ENCODE results near the gene LAMC3.

The LAMC3 gene

DNA sequence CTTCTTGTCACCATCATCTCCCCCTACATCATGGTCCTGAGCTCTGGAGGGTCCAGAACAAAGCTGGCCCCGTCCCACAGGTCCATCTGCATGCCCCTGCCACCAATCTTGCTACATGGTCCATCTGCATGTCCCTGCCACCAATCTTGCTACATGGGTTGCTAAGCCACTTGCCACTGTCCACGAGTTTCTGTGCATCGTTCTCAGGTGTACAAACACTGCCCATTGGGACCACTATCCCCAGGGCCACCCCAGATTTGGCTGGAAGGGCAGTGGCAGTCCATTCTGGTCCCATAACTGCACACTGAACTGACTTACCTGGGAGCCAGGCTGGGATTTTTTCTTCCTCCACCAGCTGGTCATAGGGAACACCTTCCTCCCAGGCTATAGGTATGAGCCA lies 8.0 kb upstream of the LAMC3 start:
- no peak for TF ChIP-seq ZNF565 (CRISPR knock-in tag; conservative IDR thresholded peaks at IDR 0.05; ENCODE audit: low read depth)
- TF ChIP-seq ISL1 (CRISPR knock-in tag; IDR thresholded peaks at IDR 0.05), result no peak

DNA sequence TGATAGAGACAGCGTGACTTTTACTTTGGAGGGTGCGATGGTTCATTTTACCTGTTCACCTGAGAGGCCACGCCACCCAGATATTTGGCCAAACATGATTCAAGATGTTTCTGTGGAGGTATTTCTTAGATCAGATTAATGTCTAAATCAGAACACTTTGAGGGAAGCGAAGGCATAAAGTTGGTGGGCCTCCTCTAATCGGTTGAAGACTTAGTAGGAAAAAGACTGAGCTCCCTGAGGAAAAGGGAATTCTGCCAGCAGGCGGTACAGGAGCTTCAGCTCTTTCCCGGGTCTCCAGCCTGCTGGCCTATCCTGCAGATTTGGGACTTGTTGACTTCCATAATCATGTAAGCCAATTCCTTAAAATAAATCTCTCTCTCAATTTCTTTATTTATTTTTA lies 7.0 kb upstream of the LAMC3 start:
- TF ChIP-seq CSDC2 (CRISPR knock-in tag; IDR thresholded peaks at IDR 0.05) (no peak), PPARA (CRISPR knock-in tag; IDR thresholded peaks at IDR 0.05; ENCODE audit: borderline replicate concordance) (no peak), ZNF565 (CRISPR knock-in tag; conservative IDR thresholded peaks at IDR 0.05; ENCODE audit: low read depth) (no peak), ZC3H10 (CRISPR knock-in tag; IDR thresholded peaks at IDR 0.05) (no peak), TOX (CRISPR knock-in tag; IDR thresholded peaks at IDR 0.05; ENCODE audit: borderline replicate concordance) (no peak), ZFP30 (CRISPR knock-in tag; IDR thresholded peaks at IDR 0.05) (no peak), ZFP3 (CRISPR knock-in tag; IDR thresholded peaks at IDR 0.05) (no peak), ZNF70 (CRISPR knock-in tag; IDR thresholded peaks at IDR 0.05) (no peak), ESRRG (CRISPR knock-in tag; IDR thresholded peaks at IDR 0.05) (no peak), SNAI2 (CRISPR knock-in tag; IDR thresholded peaks at IDR 0.05) (no peak), ZNF8 (CRISPR knock-in tag; IDR thresholded peaks at IDR 0.05) (no peak), BACH2 (CRISPR knock-in tag; IDR thresholded peaks at IDR 0.05; ENCODE audit: borderline replicate concordance) (no peak), RARB (CRISPR knock-in tag; IDR thresholded peaks at IDR 0.05) (no peak), ARNTL (CRISPR knock-in tag; IDR thresholded peaks at IDR 0.05; ENCODE audit: borderline replicate concordance, low read depth) (no peak), ISL1 (CRISPR knock-in tag; IDR thresholded peaks at IDR 0.05) (no peak)
- TF ChIP-seq, protein P1, sequence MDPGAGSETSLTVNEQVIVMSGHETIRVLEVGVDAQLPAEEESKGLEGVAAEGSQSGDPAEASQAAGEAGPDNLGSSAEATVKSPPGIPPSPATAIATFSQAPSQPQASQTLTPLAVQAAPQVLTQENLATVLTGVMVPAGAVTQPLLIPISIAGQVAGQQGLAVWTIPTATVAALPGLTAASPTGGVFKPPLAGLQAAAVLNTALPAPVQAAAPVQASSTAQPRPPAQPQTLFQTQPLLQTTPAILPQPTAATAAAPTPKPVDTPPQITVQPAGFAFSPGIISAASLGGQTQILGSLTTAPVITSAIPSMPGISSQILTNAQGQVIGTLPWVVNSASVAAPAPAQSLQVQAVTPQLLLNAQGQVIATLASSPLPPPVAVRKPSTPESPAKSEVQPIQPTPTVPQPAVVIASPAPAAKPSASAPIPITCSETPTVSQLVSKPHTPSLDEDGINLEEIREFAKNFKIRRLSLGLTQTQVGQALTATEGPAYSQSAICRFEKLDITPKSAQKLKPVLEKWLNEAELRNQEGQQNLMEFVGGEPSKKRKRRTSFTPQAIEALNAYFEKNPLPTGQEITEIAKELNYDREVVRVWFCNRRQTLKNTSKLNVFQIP (CRISPR knock-in tag; IDR thresholded peaks at IDR 0.05; ENCODE audit: borderline replicate concordance, low read depth), result no peak
- TF ChIP-seq, protein P2, sequence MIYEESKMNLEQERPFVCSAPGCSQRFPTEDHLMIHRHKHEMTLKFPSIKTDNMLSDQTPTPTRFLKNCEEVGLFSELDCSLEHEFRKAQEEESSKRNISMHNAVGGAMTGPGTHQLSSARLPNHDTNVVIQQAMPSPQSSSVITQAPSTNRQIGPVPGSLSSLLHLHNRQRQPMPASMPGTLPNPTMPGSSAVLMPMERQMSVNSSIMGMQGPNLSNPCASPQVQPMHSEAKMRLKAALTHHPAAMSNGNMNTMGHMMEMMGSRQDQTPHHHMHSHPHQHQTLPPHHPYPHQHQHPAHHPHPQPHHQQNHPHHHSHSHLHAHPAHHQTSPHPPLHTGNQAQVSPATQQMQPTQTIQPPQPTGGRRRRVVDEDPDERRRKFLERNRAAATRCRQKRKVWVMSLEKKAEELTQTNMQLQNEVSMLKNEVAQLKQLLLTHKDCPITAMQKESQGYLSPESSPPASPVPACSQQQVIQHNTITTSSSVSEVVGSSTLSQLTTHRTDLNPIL (CRISPR knock-in tag; IDR thresholded peaks at IDR 0.05; ENCODE audit: low read depth), result no peak
- no peak for ATAC-seq

More for the DNA sequence above, 8.0 kb upstream of the LAMC3 start:
- no peak for ATAC-seq

DNA sequence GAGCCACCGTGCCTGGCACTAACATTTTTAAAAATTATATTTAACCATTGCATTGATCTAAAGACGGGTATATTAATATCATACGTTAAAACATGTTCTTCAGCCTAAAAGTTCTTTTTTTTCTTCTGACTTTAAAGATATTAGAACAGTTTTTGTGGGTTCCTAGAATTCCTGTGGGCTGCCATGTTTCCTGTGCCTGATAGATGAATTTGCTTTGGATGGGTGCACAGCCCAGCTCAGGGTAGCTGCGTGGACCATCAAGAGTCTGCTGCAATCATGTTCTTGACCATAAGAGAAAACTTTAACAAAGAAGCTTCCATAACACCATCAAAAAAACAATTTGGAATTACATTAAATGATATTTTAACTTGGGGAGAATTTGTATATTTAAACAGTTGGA lies 2.4 kb upstream of the LAMC3 start:
- no peak for ATAC-seq
- TF ChIP-seq GLIS3 (CRISPR knock-in tag; IDR thresholded peaks at IDR 0.05) (no peak), ARNTL (CRISPR knock-in tag; IDR thresholded peaks at IDR 0.05; ENCODE audit: borderline replicate concordance, low read depth) (no peak), ZNF8 (CRISPR knock-in tag; IDR thresholded peaks at IDR 0.05) (no peak), BACH2 (CRISPR knock-in tag; IDR thresholded peaks at IDR 0.05; ENCODE audit: borderline replicate concordance) (no peak), CSDC2 (CRISPR knock-in tag; IDR thresholded peaks at IDR 0.05) (no peak), ZNF565 (CRISPR knock-in tag; conservative IDR thresholded peaks at IDR 0.05; ENCODE audit: low read depth) (no peak), ISL1 (CRISPR knock-in tag; IDR thresholded peaks at IDR 0.05) (no peak), TCF4 (CRISPR knock-in tag; IDR thresholded peaks at IDR 0.05; ENCODE audit: borderline replicate concordance) (no peak)
- TF ChIP-seq, protein P3, sequence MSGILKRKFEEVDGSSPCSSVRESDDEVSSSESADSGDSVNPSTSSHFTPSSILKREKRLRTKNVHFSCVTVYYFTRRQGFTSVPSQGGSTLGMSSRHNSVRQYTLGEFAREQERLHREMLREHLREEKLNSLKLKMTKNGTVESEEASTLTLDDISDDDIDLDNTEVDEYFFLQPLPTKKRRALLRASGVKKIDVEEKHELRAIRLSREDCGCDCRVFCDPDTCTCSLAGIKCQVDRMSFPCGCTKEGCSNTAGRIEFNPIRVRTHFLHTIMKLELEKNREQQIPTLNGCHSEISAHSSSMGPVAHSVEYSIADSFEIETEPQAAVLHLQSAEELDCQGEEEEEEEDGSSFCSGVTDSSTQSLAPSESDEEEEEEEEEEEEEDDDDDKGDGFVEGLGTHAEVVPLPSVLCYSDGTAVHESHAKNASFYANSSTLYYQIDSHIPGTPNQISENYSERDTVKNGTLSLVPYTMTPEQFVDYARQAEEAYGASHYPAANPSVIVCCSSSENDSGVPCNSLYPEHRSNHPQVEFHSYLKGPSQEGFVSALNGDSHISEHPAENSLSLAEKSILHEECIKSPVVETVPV (CRISPR knock-in tag; IDR thresholded peaks at IDR 0.05), result no peak

DNA sequence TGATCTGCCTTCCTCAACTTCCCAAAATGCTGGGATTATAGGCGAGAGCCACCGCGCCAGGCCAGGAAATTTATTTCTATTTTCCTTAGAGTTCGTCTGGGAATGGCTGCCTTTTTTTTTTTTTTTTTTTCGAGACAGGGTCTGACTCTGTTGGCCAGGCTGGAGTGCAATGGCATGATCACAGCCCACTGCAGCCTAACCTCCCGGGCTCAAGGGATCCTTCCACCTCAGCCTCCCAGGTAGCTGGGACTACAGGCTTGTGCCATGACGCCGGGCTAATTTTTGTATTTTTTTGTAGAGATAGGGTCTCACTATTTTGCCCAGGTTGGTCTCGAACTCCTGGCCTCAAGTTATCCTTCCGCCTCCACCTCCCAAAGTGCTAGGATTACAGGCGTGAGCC lies 888 bp upstream of the LAMC3 start:
- no peak for TF ChIP-seq TOX (CRISPR knock-in tag; IDR thresholded peaks at IDR 0.05; ENCODE audit: borderline replicate concordance)
- no peak for TF ChIP-seq BACH2 (CRISPR knock-in tag; IDR thresholded peaks at IDR 0.05; ENCODE audit: borderline replicate concordance)
- no peak for TF ChIP-seq CSDC2 (CRISPR knock-in tag; IDR thresholded peaks at IDR 0.05)
- no peak for TF ChIP-seq ZFP3 (CRISPR knock-in tag; IDR thresholded peaks at IDR 0.05)

DNA sequence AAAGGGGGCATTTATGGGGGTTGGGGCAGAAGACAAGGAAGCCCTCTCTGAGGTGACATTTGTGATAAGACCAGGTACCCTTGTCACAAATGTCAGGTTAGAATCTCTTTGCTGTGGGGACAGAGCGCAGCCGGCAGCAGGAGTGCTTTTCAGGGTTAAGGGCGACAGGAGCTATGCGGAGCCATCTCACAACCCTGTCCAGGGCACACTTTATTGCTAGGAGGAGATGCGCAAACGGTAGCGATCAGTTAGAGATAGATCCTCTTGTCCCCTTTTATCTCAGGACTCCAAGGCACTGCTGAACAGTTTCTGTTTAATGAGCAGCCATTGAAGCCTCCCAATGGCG lies 438 bp upstream of the LAMC3 start:
- ATAC-seq, result peak; percentile 53
- TF ChIP-seq ZNF8 (CRISPR knock-in tag; IDR thresholded peaks at IDR 0.05) (no peak), PPARA (CRISPR knock-in tag; IDR thresholded peaks at IDR 0.05; ENCODE audit: borderline replicate concordance) (no peak), ARNTL (CRISPR knock-in tag; IDR thresholded peaks at IDR 0.05; ENCODE audit: borderline replicate concordance, low read depth) (no peak), SNAI2 (CRISPR knock-in tag; IDR thresholded peaks at IDR 0.05) (no peak), OSR1 (CRISPR knock-in tag; IDR thresholded peaks at IDR 0.05) (no peak), ZNF70 (CRISPR knock-in tag; IDR thresholded peaks at IDR 0.05) (no peak), BACH2 (CRISPR knock-in tag; IDR thresholded peaks at IDR 0.05; ENCODE audit: borderline replicate concordance) (no peak), CSDC2 (CRISPR knock-in tag; IDR thresholded peaks at IDR 0.05) (no peak), ISL1 (CRISPR knock-in tag; IDR thresholded peaks at IDR 0.05) (no peak), TOX (CRISPR knock-in tag; IDR thresholded peaks at IDR 0.05; ENCODE audit: borderline replicate concordance) (no peak), ZC3H10 (CRISPR knock-in tag; IDR thresholded peaks at IDR 0.05) (no peak)
- TF ChIP-seq, protein P3 (CRISPR knock-in tag; IDR thresholded peaks at IDR 0.05), result no peak
- TF ChIP-seq, protein P1 (CRISPR knock-in tag; IDR thresholded peaks at IDR 0.05; ENCODE audit: borderline replicate concordance, low read depth), result no peak
- TF ChIP-seq, protein P4, sequence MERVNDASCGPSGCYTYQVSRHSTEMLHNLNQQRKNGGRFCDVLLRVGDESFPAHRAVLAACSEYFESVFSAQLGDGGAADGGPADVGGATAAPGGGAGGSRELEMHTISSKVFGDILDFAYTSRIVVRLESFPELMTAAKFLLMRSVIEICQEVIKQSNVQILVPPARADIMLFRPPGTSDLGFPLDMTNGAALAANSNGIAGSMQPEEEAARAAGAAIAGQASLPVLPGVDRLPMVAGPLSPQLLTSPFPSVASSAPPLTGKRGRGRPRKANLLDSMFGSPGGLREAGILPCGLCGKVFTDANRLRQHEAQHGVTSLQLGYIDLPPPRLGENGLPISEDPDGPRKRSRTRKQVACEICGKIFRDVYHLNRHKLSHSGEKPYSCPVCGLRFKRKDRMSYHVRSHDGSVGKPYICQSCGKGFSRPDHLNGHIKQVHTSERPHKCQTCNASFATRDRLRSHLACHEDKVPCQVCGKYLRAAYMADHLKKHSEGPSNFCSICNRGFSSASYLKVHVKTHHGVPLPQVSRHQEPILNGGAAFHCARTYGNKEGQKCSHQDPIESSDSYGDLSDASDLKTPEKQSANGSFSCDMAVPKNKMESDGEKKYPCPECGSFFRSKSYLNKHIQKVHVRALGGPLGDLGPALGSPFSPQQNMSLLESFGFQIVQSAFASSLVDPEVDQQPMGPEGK (CRISPR knock-in tag; IDR thresholded peaks at IDR 0.05; ENCODE audit: borderline replicate concordance), result no peak
- TF ChIP-seq, protein P2 (CRISPR knock-in tag; IDR thresholded peaks at IDR 0.05; ENCODE audit: low read depth), result no peak

More for the DNA sequence above, 888 bp upstream of the LAMC3 start:
- ATAC-seq, result no peak
